ENCODE measurements around the gene HMGN2.
A peak's percentile ranks its signal among the peaks of the same experiment; 100 is the strongest.

The HMGN2 gene

DNA sequence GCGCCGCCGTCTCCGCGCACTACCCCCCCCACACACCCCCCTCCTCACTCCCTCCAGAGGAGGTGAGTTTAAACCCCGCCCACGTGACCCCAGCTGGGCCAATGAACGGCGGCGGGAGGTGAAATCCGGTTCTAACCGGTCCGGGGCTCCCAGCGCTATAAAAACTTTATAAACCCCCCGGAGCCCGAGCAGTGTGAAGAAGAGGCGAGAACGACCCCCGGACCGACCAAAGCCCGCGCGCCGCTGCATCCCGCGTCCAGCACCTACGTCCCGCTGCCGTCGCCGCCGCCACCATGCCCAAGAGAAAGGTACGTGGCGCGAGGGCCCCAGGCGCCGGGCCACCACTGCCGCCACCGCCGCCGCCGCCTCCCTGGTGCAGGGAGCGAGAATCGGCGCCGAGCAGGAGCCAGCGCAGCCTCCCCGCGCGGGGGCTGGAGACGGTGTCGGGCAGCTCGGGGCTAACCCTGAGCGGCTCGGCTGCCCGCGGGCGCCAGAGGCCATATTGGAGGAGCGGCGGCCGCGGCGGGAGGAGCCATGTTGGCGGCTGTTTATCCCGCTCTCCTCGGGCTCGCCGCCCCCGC lies at the start of gene HMGN2:
Gene HMGN2, plus strand, starts transcription at position 121 of the 581 bp plus-strand sequence. Its CDS starts 173 bp downstream, at position 294.
- peak; percentile 79 for DNase-seq

DNA sequence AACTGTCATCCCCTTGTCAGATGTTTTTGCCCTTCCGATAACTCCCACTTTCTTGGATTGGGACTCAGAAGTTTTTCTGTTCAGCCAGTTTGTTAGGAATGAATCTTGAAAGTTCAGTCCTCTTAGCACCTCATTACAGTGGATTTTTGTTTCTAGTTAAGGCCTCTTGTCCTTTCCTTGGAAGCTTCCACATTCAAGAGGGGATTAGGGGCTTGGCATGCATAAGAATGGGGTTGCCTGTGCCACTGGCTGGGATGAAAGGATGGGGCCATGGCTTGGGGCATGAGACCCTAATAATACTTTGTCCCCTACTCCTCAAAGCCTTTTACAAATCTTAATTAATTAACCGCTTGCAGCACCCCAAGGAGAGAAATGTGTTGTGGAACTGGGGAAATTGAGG lies 42.5 kb upstream of the HMGN2 start:
- DNase-seq = no peak

DNA sequence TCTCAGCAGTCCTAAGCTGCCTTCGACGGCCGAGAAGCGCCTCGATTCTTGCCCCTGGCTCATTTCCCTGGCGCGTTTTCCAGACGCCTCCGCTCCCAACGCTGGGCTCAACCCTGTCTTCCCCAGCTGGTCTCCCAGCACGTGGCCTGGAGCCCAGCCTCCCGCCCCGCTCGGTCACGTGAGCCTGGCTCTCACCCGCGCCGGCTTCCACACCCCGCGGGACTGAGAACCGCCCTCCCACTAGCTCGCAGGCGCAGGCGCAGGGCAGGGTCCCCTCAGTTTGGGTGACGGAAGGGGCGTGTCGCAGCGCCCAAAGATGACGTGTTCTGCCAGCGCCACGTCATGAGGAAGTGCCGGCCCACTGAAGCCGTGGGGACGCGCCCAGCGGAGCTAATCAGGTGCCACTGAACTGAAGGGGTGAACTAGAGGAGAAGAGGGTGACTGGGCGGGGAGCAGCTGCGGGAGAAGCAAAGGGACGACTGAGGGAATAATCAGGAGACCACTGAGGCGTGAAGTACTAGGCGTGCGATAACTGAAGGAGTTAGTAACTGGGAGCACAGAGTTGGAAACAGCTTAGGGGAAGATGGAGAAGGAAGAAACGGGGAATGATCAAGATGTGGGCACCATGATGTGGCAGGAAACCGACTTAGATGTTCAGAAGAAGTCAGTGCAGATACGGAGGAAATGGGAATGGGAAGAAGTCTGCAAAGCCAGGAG lies 40.1 kb upstream of the HMGN2 start, which contains the start of gene DHDDS:
Gene DHDDS, plus strand, starts transcription at position 343 of the 717 bp plus-strand sequence. CDS start 625 bp downstream, outside the sequence.
- peak; percentile 91 for DNase-seq

DNA sequence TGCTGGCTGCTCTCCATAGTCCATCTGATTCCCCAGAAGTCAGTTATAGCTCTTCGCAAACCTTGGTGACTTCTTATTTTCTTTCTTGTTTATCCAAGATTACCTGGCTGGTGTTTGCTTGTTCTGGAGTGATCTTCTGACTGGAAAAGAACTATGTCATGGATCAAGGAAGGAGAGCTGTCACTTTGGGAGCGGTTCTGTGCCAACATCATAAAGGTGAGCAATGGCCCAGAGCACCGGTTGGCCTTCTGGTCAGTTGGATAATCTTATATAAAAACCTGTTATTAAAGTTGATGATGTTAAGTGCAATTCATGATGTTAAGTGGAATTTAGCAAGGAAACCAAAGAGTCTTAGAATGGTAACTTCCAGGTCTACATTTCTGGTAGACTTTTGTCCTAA lies 39.4 kb upstream of the HMGN2 start:
- no peak for DNase-seq

DNA sequence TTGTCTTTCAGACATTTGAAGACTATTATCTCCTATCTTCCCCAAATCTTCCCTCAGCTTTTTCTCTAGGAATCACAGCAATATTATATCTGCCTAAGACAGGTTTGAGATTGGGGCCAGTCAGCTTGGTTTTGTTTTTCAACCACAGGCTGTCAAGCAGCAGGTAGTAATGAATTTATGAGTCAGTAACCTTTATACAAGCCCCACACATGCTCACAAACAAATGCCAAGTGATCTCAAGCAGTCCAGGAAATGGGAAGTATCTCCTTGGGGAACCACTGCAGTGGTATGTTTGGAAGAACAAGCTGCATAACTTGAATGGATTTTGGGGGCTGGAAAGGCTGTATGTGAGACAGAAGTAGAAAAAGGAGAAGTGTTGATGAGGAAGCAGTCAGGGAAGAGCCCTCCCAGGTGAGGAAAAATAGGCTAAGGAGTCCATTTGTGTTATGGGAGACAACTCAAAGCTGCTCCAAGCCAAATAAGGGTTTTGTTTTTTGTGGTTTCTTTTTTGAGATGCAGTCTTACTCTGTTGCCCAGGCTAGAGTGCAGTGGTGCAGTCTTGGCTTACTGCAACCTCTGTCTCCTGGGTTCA lies 38.0 kb upstream of the HMGN2 start:
- DNase-seq = no peak

DNA sequence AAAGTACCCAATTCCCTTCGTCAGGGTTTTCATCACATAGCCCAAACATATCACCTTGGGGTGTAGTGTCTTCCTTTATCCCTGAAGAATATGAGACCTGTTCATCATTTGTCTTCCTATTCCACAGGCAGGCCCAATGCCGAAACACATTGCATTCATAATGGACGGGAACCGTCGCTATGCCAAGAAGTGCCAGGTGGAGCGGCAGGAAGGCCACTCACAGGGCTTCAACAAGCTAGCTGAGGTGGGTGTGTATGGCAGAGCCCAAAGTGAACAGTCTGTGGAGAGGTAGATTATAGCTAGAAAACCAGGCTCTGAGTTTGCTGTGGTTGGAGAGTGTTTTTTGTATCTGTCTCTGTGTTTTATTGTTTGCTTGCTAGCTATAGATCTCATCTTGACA lies 34.2 kb upstream of the HMGN2 start:
- no peak for DNase-seq

DNA sequence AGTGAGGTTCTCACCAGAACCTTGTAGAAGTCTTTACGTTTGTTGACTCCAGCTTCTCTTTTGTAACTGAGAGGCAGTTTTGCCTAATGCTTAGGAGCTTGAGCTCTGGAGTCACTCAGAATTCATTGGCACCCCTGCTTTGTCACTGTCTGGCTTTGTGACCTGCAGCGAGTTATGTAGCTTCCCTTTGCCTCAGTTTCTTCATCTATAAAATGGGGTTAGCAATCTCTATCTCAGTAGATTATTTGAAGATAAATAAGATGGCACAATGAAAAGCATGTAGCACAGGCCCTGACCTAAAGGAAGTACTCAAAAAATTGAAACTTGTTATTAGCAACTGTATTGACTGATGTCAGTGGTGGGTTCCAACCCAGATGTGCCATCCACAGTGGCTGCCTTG lies 32.0 kb upstream of the HMGN2 start:
- DNase-seq = no peak

DNA sequence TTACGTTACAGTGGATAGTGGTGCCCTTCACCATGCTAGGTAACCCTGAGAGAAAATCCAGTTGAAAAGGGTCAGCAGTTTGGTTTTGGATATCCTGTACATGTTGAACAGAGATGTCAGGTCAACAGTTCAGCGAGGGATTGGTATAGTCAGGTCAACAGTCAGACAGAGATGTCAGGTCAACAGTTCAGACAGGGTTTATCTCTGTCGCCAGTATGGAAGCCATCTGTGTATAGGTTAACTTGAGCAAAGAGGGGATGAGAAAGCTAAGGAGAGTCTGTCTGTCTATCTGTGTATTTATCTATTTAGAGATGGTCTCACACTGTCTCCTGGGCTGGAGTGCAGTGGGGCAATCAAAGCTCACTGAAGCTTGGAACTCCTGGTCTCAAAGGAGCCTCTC lies 22.4 kb upstream of the HMGN2 start:
- DNase-seq = no peak

DNA sequence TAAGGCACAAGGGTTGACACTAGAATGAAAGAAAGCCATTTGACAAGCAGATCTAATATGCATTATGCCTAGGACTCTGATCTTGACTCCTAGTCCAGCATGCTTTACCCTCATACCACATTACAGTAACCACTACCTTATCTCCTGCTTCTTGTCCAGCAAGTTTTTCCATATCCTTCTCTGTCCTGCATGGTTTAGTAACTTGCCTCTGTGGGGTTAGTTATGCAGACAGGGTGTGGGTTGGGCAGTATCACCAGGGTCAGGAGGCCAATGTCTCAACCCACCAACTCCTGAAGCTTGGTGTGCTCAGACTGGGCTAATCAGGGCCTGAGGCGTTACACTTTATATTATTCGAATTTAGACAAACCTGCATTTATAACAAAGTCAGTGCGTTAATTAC lies 21.3 kb upstream of the HMGN2 start:
- DNase-seq = no peak

DNA sequence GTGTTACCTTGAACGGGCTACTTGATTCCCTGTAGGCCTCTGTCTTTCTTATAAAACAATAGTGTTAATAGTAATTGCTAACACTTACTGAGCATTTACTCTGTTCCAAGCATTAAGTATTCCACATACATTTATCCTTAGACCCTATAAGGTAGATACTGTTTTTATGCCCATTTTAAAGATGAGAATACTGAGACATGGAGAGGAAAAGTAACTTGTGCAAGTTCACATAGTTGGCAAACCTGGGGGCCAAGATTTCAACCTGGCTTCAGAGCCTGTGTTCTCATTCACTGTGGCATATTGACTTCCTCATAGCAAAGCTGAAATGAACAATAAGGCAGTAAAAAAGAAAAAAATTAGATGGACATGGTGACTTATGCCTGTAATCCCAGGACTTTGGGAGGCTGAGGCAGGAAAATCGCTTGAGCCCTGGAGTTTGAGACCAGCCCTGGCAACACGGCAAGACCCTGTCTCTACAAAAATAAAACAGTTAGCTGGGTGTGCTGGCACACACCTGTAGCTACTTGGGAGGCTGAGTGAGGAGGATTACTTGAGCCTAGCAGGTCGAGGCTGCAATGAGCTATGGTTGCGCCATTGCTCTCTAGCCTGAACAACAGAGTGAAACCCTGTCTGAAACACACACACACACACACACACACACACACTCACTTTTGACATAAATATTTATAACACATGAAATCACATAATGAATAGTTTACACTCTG lies 19.6 kb upstream of the HMGN2 start:
- no peak for DNase-seq

DNA sequence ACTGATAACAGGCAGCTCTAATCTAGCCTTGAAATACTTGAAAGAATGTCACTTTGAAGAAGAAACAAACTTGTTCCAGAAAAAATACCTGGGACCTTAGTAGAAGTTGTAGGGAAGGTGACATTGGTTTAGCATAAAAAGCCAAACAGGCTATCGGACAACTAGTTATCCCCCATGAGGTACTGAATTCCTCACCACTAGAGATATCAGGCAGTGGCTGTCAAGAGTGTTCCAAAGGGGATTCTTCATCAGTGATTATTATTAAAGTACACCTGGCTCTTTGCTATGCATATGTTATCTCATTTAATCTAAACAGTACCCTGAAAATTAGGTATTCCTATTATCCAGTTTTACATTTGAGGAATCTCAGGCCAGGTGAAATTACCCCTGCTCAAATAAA lies 13.1 kb upstream of the HMGN2 start:
- DNase-seq = no peak

DNA sequence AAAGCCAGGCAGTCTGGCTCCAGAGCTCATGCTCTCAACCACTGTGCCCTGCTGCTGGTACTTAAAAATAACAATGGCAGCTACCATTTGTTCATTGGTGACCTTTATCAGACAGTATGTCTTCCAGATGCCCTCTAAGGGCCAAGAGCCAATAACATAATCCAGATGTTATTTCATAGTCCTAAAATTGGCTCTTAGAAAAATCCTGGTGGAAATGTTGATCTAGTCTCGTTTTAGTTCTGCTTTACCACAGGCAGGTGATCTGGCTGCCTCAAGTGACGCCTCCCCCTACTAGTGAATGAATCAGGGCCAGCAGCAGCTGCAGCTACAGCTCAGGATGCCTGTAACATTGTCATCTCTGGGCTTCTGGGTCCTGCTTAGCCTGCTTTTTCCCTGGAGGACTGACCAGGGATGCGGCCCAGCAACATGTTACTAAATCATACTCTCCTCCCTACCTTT lies 12.6 kb upstream of the HMGN2 start:
- no peak for DNase-seq

DNA sequence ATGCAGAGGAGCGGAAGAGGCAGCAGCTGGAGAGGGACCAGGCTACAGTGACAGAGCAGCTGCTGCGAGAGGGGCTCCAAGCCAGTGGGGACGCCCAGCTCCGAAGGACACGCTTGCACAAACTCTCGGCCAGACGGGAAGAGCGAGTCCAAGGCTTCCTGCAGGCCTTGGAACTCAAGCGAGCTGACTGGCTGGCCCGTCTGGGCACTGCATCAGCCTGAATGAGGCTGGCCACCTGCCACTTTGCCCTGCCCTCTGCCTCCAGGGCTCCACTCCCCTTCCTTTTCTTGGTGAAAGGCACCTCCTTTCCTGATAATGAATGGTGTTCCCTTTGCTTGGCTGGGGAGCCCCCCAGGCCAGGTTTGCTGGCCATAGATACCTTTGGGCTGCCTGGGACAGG lies 3.3 kb upstream of the HMGN2 start:
- DNase-seq = peak; percentile 64

DNA sequence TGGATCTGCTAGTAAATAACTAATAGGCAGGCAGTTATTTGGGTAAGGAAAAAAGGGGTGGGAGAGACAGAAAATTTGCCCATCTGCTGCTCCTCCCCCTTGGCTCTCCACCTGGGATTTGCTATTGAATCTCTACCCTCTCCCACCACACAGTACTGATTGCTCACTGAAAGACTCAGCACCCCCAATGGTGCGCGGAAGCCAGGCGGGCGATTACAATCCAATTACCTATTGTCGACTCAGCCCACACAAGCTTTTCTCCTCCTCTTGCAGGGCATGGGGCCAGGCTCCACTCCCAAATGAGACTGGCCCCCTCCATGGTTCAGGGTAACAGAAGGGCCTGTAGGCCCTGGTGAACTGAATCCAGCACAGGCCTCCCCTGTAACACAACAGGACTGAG lies 2.7 kb upstream of the HMGN2 start:
- DNase-seq = peak; percentile 90

DNA sequence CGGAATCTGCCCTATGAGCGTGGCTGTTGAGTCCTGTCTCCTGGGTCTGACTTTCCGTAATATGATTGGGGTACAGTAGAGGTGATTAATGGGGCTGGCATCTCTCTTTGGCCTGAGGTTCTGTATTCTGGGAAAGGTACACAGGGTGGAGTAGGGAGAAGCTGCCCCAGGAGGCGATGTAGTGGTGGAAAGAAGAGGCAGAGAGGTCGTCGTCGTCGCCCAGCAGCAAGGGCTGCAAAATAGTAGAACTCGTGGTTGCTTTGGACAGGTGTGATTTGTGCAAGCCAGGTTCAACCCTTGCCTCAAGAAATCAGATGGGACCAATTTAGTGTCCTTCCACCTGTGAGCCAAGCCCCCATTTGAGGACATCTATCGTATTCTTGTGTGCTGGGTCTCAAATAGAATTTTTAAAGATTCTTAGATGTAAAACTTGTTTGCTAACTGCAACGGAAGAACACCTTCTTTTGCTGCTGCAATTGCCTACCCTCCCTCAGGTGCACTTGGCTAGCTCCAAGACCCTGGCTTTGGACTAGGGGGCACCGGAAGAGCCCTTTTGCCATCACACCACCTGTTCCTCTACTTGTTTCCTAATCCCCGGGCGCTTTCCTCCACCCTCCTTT lies 1.3 kb upstream of the HMGN2 start:
- DNase-seq = peak; percentile 31

DNA sequence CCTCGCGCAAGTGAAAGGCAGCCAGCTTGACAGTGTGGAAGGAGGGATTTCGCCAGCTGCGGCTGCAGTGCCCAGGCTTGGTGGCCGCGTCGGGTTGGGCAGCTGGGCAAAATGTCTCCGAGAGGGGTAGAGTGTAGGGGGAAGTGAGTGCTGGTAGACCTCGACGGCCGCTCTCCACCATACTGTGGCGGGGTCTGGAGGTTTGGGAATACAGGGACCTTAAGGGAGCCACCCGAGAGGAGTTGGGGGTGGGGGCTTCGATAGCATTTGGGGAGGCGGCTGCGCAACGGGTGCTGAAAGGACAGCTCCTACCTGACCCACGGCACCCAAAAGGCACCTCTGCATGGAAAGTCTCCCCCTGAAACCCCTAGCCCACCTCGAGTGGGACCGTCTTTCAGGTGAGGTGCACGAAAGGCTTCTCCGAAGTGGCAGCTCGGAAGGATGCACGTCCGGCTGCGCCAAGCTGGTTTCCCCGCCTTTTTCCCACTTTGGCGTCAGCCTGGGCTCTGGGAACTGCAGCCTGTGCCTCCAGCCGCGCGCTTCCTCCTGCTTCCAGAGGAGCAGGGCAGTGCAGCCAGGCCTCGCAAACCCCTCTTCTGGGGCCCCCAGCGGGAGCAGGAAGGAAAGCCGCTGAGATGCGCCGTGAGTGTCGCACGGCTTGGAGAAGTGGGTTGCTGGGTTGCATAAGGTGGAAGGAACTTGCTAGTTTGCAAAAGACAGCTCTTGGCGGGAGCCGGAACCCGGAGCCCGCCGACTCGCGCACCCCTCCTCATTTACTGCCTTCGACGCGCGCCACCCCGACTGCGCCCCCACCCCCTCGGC lies 531 bp upstream of the HMGN2 start:
- DNase-seq = peak; percentile 73

DNA sequence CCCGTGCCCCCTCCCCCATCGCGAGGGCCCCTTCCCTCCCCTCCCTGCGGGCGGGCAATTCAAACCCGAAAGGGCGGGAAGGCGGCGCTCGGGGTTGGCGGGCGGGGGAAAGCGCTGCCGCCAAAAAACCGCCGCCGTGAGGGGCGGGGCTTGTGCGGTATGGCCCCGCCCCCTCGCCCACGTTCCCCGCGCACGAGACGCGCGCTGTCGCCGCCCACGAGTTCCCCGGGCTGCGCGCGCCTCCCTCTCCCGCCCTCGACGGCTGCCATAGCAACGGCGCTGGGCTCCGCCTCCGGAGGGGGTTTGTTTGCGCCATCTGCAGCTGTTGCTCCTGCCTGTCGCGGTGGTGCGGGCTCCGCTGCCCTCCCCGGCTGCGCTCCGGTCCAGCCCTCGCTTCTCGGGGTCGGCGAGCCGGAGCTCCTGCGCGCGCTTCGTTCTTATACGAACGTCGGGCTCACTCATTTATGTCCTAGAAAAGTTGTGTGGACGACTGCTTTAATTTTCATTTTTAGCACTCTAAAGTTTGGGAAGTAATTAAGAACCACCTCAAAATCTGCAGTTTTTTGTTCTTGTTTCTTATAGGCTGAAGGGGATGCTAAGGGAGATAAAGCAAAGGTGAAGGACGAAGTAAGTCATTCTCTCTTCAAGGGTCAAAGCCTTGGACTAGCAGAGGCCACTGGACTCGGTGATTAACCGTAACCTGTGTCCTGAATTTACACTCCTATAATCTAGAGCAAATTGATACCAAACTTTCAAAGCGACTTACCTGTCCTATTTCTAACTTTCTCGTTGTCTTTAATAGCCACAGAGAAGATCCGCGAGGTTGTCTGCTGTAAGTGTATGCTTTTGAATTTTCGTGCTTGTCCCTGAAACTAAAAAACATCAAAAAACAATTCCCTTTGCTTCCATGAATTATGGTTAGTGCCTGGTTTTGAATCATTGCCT lies 933 bp downstream of the HMGN2 start:
- DNase-seq = peak; percentile 77

DNA sequence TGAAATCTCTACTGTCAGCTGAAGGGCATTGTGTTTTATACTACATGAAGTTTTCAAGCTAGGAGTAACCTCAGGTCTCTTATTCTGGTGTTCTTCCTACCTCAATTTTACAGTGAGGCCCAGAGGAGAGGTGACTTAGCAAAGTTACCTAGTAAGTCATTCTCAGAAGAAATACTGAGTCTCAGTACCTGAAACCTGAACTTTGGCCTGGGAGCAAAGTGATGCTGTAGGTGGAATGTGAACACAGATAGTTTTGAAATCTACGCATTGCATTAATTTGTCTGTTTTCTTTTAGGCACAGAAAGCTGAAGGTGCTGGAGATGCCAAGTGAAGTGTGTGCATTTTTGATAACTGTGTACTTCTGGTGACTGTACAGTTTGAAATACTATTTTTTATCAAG lies 2.6 kb downstream of the HMGN2 start:
- no peak for DNase-seq

DNA sequence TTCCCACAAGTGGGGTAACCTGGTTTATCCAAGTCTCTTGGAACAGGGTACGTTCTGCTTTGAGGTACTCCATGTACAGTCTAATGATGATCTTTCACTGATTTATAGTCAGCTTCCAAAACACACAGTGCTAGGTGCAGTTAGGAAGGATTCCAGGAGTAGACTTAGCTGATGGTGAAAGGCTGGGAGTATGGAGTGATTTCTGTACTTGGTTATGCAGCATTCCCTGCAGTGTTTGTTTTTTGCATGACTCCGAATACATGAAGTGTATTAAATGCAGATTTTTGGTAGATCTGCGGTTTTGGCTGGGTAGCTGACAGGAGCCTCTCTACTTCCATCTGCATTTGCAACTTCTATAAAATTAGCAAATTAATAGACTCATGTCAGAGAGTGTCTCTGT lies 3.7 kb downstream of the HMGN2 start:
- no peak for DNase-seq

DNA sequence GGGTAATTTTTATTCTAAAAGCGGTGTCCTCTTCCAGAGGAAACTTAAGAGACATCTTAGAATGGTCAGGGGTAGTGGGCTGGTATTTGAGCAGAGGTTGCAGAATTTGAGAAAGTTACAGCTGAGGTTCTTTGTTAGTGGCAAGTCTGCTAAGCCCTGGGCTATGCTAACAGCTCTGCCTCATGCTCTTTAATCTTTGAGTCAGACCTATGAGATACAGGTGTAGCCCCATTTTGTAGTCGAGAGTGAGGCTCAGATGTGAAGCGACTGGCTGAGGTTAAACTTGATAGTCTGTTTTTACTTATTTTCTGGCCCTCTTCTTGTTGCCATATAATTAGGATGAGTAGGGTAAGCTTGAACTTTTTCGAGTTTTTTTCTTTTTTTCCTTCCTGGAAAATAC lies 4.7 kb downstream of the HMGN2 start:
- DNase-seq = no peak
